Muscle layer of duodenum (tissue), 2 donors: ENCODE measurements around the gene CUEDC1.
"Not testable (repeated sequence)": the region's sequence is repeated elsewhere in the genome, so short reads cannot be mapped to it uniquely, and the experiment has no call there.

Experiments
- H3K27ac ChIP-seq: one replicate; pipeline ENCODE4 v1.7.0; 2013; ENCODE audit warnings: mild to moderate bottlenecking, low read length
- H3K27me3 ChIP-seq: one replicate; pipeline ENCODE4 v1.7.0; 2013; ENCODE audit warnings: low read depth, mild to moderate bottlenecking, control low read depth, low read length
- H3K36me3 ChIP-seq, 2 donors: one replicate each; pipeline ENCODE4 v1.7.0; 2013; ENCODE audit warnings: low read length in 2 of 2, control low read depth in 1 of 2, mild to moderate bottlenecking in 1 of 2; ENCODE audit not compliant: insufficient read depth in 2 of 2, control insufficient read depth in 1 of 2
- H3K4me1 ChIP-seq, 2 donors: one replicate each; pipeline ENCODE4 v1.7.0; 2013; ENCODE audit warnings: low read length in 2 of 2, mild to moderate bottlenecking in 2 of 2, control low read depth in 1 of 2, moderate library complexity in 1 of 2; ENCODE audit not compliant: insufficient read depth in 2 of 2, control insufficient read depth in 1 of 2
- H3K4me3 ChIP-seq, 2 donors: one replicate each; pipeline ENCODE4 v1.7.0; 2013; ENCODE audit warnings: low read length in 2 of 2, low read depth in 1 of 2, mild to moderate bottlenecking in 1 of 2
- H3K9me3 ChIP-seq, 2 donors: one replicate each; pipeline ENCODE4 v1.7.0; 2013; ENCODE audit warnings: low read length in 2 of 2, control low read depth in 1 of 2, mild to moderate bottlenecking in 1 of 2; ENCODE audit not compliant: control insufficient read depth in 1 of 2
- donor health status: healthy.

CUEDC1 gene

DNA sequence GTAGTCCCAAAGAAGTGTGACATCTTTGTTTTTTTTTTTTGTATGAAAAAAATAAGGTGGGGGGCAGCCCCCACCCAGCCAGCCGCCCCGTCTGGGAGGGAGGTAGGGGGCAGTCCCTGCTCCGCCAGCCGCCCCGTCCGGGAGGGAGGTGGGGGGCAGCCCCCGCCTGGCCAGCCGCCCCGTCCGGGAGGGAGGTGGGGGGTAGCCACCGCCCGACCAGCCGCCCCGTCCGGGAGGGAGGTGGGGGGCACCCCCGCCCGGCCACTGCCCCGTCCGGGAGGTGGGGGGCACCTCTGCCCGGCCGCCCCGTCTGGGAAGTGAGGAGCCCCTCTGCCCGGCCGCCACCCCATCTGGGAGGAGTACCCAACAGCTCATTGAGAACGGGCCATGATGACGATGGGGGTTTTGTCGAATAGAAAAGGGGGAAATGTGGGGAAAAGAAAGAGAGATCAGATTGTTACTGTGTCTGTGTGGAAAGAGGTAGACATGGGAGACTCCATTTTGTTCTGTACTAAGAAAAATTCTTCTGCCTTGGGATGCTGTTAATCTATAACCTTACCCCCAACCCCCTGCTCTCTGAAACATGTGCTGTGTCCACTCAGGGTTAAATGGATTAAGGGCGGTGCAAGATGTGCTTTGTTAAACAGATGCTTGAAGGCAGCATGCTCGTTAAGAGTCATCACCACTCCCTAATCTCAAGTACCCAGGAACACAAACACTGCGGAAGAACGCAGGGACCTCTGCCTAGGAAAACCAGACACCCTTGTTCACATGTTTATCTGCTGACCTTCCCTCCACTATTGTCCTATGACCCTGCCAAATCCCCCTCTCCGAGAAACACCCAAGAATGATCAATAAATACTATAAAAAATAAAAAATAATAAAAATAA is 108.9 kb downstream of the CUEDC1 start:
- H3K4me3 ChIP-seq, H3K27ac ChIP-seq, H3K27me3 ChIP-seq, H3K36me3 ChIP-seq, H3K9me3 ChIP-seq: not testable (repeated sequence)
- H3K4me1 ChIP-seq, result peaks cover 16 to 18% of the 10 kb centered on the region in 2 donors

DNA sequence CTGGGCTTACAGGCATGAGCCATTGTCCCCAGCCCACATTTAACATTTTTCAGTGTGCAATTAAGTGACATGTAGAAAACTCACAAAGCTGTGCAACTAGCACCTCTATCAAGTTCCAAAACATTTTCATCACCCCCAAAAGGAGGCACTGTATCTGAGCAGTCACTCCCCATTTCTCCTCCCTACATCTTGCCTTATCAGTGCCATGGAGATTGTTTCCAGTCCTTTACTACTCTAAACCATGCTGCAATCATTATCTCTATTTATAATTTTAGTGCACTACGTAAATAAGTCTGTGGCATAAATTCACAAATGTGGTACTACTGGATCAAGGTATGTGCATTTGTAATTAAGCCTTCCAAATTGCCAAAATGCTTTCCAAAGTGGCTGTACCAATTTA is 112.9 kb downstream of the CUEDC1 start:
- Histone ChIP-seq H3K36me3 (peaks cover 21 to 26% of the 10 kb centered on the region in 2 donors), H3K27ac (no peak overlapping the region), H3K4me1 (no peaks in the 10 kb centered on the region), H3K9me3 (no peaks in the 10 kb centered on the region), H3K4me3 (no peak overlapping the region), H3K27me3 (no peaks in the 10 kb centered on the region)

DNA sequence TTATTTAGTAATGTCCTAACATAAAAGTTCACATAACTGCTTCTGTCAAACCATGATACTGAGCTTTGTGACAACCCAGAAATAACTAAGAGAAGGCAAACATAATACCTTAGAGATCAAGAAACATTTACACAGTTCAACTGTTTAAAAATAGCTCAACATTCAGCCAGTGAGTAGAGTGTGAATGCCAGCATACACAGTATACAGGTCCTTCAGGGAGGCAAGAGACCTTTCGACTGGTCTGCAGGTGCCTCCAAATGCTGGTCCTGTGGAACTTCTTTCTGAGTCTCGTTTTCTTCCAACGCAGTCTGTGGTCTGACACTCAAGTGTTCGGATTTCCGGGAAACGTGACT is 115.7 kb downstream of the CUEDC1 start:
- Histone ChIP-seq H3K27ac (no peak overlapping the region), H3K36me3 (peaks cover 25 to 28% of the 10 kb centered on the region in 2 donors), H3K4me1 (no peaks in the 10 kb centered on the region), H3K4me3 (no peak overlapping the region), H3K27me3 (no peaks in the 10 kb centered on the region), H3K9me3 (no peaks in the 10 kb centered on the region)

DNA sequence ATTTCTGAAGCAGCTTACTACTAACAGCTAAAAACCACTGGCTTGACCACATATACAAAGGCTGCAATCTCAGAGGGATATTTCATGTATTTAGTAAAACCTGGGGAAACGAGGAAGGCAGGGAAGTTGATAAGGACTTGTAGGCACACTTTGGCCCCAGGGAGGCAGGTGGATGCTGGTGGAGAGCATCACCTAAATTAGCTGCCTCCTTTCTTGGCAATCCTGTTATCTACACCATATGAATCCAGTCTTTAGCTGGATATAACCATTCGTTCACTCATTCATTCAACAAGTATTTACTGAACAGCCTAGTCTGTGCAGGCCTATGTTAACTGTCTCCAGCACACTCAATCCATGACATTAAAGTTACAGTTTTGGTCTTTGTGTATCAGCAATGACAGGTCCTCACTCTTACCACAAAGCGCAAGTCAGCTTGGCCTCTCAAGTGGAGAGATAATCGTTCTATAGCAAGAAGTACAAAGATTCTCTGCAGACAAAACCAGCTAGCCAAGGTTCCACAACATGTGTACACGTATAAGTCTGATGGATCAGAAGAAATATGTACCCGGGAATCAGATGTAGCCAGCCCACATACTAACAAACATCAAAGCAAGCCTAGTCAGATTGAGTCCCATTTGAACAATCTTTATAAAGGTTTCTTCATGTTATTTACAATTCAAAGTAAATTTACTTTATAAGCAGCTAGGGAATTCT is 116.2 kb downstream of the CUEDC1 start:
- H3K27me3 ChIP-seq, result no peaks in the 10 kb centered on the region
- peaks cover 25 to 28% of the 10 kb centered on the region in 2 donors for H3K36me3 ChIP-seq
- no peaks in the 10 kb centered on the region for H3K4me1 ChIP-seq
- no peaks in the 10 kb centered on the region for H3K9me3 ChIP-seq
- no peak overlapping the region for H3K4me3 ChIP-seq
- no peak overlapping the region for H3K27ac ChIP-seq

DNA sequence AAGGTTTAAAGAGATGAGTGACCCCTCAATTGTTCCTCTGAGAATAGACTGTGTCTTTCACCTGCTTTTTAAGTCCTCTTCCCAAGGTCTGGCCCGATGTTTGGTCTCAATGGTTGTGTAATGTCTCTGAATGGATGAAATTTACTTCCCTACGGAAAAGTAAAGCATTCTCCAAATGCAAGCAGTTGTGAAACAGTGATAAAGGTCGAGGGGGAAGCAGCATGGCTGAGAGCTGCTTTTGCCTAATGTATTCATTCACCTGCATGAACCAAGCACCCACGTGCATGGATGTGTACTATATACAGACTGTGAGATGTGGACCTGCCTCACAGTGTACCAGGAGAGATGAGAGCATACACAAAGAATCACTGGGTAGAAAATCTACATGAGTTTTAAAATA is 116.8 kb downstream of the CUEDC1 start:
- Histone ChIP-seq H3K4me1 (no peaks in the 10 kb centered on the region), H3K36me3 (peaks cover 25 to 27% of the 10 kb centered on the region in 2 donors), H3K9me3 (no peaks in the 10 kb centered on the region), H3K27ac (no peak overlapping the region), H3K27me3 (no peaks in the 10 kb centered on the region), H3K4me3 (no peak overlapping the region)

DNA sequence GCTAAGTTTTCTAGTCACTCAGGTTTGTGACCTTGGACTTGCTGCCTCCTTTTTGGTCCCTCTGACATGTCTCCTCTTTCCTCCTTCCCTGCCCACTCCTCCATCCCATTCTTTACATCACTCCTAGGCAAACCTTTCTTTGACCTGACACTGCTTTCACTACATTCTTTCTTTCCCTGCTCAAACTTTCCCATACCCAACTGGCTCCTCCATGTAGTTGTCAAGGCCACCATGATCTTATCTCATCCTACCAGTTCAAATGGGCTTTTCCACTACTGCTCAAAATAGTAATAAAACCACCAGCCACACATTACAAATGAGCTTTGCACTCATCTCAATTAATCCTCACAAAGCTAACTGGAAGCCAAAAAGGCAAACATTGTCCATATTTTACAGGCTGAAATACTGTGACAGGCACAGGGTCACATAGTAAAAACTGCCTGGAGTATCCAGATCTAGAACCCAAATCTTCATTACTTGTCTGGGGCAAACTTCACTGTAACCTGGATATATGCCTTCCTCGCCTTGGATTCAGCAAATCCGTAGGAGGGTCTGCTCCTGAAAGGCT is 119.8 kb downstream of the CUEDC1 start:
- Histone ChIP-seq H3K27ac (no peak overlapping the region), H3K4me1 (peaks cover 7 to 8% of the 10 kb centered on the region in 2 donors), H3K36me3 (peaks cover 15 to 21% of the 10 kb centered on the region in 2 donors), H3K27me3 (no peaks in the 10 kb centered on the region), H3K4me3 (no peak overlapping the region), H3K9me3 (no peaks in the 10 kb centered on the region)

DNA sequence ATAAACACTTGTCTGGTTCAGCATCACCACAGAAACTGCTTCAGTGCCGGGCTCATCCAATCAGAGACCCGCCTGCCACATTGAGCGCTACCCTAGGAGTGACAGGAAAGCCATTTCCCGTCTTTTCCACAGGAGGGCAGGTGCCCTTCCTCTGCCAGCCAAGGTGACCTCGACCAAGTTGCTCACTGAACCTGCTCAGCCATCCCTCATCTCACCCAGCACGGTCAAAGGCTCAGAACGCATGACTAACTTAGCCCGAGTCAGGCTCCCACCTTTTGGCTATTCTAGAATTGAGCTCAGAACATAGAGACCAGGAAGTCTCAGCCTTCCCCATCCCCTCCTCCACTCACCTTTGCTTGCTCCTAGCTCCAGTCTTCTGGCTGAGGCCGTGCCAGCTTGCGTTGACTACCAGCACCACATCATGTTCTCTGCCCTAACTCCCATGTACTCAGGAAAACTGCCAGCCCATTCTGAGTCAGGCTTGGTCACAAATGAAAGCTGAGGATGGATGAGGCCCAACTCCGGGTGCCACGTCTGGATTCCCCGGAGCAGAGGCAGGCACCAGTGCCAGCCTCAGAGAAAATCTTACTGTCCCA is 121.0 kb downstream of the CUEDC1 start:
- H3K27ac ChIP-seq, result no peak overlapping the region
- no peaks in the 10 kb centered on the region for H3K27me3 ChIP-seq
- peaks cover 7 to 8% of the 10 kb centered on the region in 2 donors for H3K4me1 ChIP-seq
- H3K4me3 ChIP-seq, result no peak overlapping the region
- H3K9me3 ChIP-seq, result no peaks in the 10 kb centered on the region
- H3K36me3 ChIP-seq, result peaks cover 10 to 13% of the 10 kb centered on the region in 2 donors

DNA sequence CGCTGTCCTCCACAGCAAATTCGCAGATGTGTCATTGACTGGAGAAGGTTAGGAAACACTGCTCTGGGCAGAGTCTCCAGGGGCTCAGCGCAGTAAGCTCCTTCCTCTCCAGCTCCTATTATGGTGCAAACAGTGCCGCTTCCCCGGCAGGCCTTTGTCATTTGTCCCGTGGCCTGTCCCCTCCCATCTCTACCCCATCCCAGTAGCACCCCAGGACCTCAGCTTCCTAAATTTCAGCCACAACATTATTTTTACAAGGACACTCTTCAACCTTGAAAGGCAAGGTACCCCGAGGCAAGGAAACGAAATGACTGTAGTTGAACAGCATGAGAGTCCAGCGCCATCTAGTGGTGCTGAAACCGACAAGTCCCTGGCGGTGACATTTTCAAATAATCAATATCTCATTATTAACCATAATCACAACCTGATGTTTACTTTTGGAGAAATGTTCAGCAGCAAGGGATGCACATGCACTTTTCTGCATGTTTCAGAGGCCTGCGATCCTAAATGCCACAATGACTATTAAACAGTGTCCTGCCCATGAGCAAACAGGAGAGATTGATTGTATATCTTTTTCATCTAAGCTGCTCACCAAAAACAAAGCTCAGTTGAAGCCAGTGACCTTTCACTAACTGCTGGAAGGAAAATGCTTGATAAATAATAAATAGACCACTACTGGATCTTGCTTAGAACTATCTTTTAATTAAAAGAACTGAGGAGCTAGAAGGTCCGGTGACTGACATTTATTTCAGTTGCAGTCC is 121.9 kb downstream of the CUEDC1 start:
- Histone ChIP-seq H3K4me3 (peak overlapping the region; percentile 57 to 78), H3K36me3 (peaks cover 5% of the 10 kb centered on the region in 2 donors), H3K27me3 (no peaks in the 10 kb centered on the region), H3K4me1 (peaks cover 7 to 8% of the 10 kb centered on the region in 2 donors), H3K27ac (peak overlapping the region; percentile 74), H3K9me3 (no peaks in the 10 kb centered on the region)

DNA sequence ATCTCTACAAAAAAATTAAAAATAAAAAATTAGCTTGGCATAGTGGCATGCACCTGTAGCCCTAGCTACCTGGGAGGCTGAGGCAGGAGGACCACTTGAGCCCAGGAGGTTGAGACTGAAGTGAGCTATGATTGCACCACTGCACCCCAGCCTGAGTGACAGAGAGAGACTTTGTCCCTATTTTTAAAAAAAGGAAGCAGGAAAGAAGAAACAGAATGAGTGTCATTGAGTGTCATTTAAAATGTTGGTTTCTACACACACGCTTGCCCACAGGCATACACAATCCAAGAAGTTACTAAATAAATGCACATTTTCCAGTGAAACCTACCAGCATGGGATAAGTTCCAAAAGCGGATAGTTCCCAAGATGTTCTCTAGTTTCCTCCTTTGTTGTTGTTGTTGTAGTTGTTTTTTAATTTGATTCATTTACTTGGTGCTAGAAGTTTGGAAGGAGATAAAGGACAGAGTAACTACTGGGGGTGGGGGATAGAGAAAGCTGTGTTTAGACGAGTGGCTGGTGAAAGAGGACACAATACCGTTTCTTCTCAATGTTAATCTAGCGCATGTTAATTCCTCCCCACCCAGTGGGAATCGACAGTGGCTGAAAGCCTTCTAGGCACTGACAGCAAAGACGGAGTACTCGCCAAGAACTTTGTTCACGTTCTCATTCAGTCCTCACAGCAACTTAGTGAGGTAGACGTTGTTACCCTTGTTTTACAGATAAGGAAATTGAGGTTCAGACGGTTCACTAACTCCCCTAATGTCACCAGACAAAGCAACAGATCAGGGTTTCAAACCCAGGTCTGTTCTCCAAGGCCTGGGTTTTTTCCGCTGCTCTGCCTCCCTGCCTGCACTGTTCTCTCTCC is 122.7 kb downstream of the CUEDC1 start:
- Histone ChIP-seq H3K4me1 (peaks cover 7 to 8% of the 10 kb centered on the region in 2 donors), H3K27me3 (no peaks in the 10 kb centered on the region), H3K27ac (peak overlapping the region; percentile 74), H3K4me3 (peak overlapping the region; percentile 57 to 78), H3K9me3 (no peaks in the 10 kb centered on the region), H3K36me3 (peaks cover 5% of the 10 kb centered on the region in 2 donors)

DNA sequence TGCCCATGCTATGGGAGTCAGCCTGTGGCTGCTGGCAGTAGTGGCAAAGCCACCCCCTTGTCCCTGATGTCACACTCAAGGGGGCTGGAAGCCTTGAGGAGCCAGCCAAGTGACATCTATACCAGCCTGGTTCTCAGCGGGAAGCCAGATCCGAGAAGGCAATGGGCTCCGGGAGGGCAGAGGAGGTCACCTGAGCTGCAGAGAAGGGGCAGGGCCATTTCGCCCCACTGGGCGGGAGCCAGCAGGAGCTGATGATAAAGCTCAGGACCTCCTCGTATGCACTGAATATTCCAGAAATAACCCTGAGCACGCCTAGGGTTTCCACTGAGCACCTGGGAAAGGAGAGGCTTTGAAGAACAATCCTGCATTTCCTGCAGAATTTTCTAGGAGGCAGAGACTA is 124.3 kb downstream of the CUEDC1 start:
- Histone ChIP-seq H3K36me3 (no peaks in the 10 kb centered on the region), H3K27me3 (no peaks in the 10 kb centered on the region), H3K27ac (no peak overlapping the region), H3K9me3 (no peaks in the 10 kb centered on the region), H3K4me1 (peaks cover 7 to 8% of the 10 kb centered on the region in 2 donors), H3K4me3 (no peak overlapping the region)
